GM21619 (cell line): Measurements from ENCODE around the gene FXYD2.

Source experiments
- ATAC-seq: cut with Tn5 transposase; IDR thresholded peaks from one replicate; pipeline ENCODE4 v1.9.1; 2021; ENCODE audit not compliant: unreplicated experiment

Gene FXYD2

GRCh38 chr11:117805045-117805444 is 19.5 kb downstream of the FXYD2 start:
- ATAC-seq = no peak

- ATAC-seq = no peak
Measured at GRCh38 chr11:117803896-117804295, 20.6 kb downstream of the FXYD2 start.

- no peak for ATAC-seq
Measured at GRCh38 chr11:117799634-117800033, 24.9 kb downstream of the FXYD2 start.

GRCh38 chr11:117796872-117797529 is 27.5 kb downstream of the FXYD2 start, which contains the start of gene DSCAML1:
TSS of gene DSCAML1 (minus strand) at chr11:117797216. CDS start at chr11:117797079, 137 bp downstream.
- ATAC-seq = no peak

- ATAC-seq = no peak
Measured at GRCh38 chr11:117796456-117796871, 28.1 kb downstream of the FXYD2 start.

- ATAC-seq = no peak
Measured at GRCh38 chr11:117795638-117796455, 28.7 kb downstream of the FXYD2 start.

- no peak for ATAC-seq
Measured at GRCh38 chr11:117794772-117795629, 29.5 kb downstream of the FXYD2 start.

- ATAC-seq = no peak
Measured at GRCh38 chr11:117794135-117794534, 30.4 kb downstream of the FXYD2 start.

GRCh38 chr11:117793583-117793982 is 31.0 kb downstream of the FXYD2 start:
- no peak for ATAC-seq

- no peak for ATAC-seq
Measured at GRCh38 chr11:117792992-117793391, 31.6 kb downstream of the FXYD2 start.

- ATAC-seq = no peak
Measured at GRCh38 chr11:117792241-117792640, 32.3 kb downstream of the FXYD2 start.

- no peak for ATAC-seq
Measured at GRCh38 chr11:117790279-117790678, 34.3 kb downstream of the FXYD2 start.

GRCh38 chr11:117789241-117789640 is 35.3 kb downstream of the FXYD2 start:
- no peak for ATAC-seq

- no peak for ATAC-seq
Measured at GRCh38 chr11:117786135-117786870, 38.2 kb downstream of the FXYD2 start.

GRCh38 chr11:117782101-117782500 is 42.4 kb downstream of the FXYD2 start:
- ATAC-seq = no peak

GRCh38 chr11:117781627-117782026 is 42.9 kb downstream of the FXYD2 start:
- ATAC-seq = no peak

- no peak for ATAC-seq
Measured at GRCh38 chr11:117780456-117780855, 44.1 kb downstream of the FXYD2 start.

- ATAC-seq = no peak
Measured at GRCh38 chr11:117774553-117774952, 50.0 kb downstream of the FXYD2 start.

GRCh38 chr11:117772360-117772759 is 52.2 kb downstream of the FXYD2 start:
- no peak for ATAC-seq

GRCh38 chr11:117771841-117772240 is 52.7 kb downstream of the FXYD2 start:
- no peak for ATAC-seq

GRCh38 chr11:117771197-117771596 is 53.3 kb downstream of the FXYD2 start:
- no peak for ATAC-seq
